Prostate gland (tissue), 2 donors: ENCODE measurements around the gene SYT12. TPM values are rescaled to one million over a fixed set of nuclear protein-coding genes. Genes with fewer than 3 reads are reported as not detected.

Experiments used
- DNase-seq: peaks from one replicate; pipeline ENCODE4 v3.0.0-alpha.2; 2019; ENCODE audit warnings: low spot score
- H3K27ac ChIP-seq, 2 donors: fragments of 200-600 bp; sonication (generic); 2 replicates each; pipeline ENCODE4 v1.5.1; 2017 to 2019
- H3K27me3 ChIP-seq: fragments of 200-600 bp; sonication (generic); replicated peaks from 2 replicates; pipeline ENCODE4 v1.5.1; 2019; ENCODE audit not compliant: insufficient read depth
- H3K36me3 ChIP-seq, 2 donors: fragments of 200-600 bp; sonication (generic); 1 replicate in 1 of 2; 2 replicates in 1 of 2; pipeline versions ENCODE4 v1.5.1 to v1.8.1; 2017 to 2019
- H3K4me1 ChIP-seq: fragments of 200-600 bp; sonication (generic); replicated peaks from 2 replicates; pipeline ENCODE4 v1.5.1; 2019
- H3K4me3 ChIP-seq, 2 donors: fragments of 200-600 bp; sonication (generic); 2 replicates each; pipeline ENCODE4 v1.5.1; 2017 to 2019
- H3K9me3 ChIP-seq: fragments of 200-600 bp; sonication (generic); 2 replicates; pipeline ENCODE4 v1.5.1; 2017
- POLR2A ChIP-seq: fragments of 450-650 bp; IDR thresholded peaks from one replicate; pipeline ENCODE4 v1.6.1; 2016; ENCODE audit warnings: antibody characterized with exemption, mild to moderate bottlenecking
- POLR2AphosphoS5 ChIP-seq: sonication (generic); formaldehyde crosslinking; IDR thresholded peaks from one replicate; pipeline ENCODE4 v1.6.1; 2017; ENCODE audit warnings: antibody characterized with exemption
- WGBS: methylation state at CpG from one replicate; pipeline ENCODE4 v1.1.5; 2018; 5-methylcytosine and 5-hydroxymethylcytosine counted together
- intact Hi-C: fragments of 100-400 bp; cut with DNase I; formaldehyde crosslinking; loops from one replicate; pipeline ENCODE4 v1.14.2; 2022
- total RNA-seq, 2 donors: library from RNA; depleted of rRNA; stranded (reverse); fragments of >200 nt; gene quantifications; one replicate each; pipeline ENCODE4 v1.1.0, GENCODE V29; 2016
- TF ChIP-seq, protein P1 (sequence below), 4 experiments: fragments of 200-600 bp in 2 of 4; fragments of 450-650 bp in 2 of 4; sonication (generic) in 2 of 4; IDR thresholded peaks; 1 replicate in 3 of 4; 2 replicates in 1 of 4; pipeline ENCODE4 v1.5.1; 2016 to 2019; ENCODE audit warnings: antibody characterized with exemption in 4 of 4, mild to moderate bottlenecking in 2 of 4, moderate library complexity in 2 of 4

Gene SYT12
- total RNA-seq, 2 donors from 2014 or later: 2.1 to 3.4 TPM

DNA sequence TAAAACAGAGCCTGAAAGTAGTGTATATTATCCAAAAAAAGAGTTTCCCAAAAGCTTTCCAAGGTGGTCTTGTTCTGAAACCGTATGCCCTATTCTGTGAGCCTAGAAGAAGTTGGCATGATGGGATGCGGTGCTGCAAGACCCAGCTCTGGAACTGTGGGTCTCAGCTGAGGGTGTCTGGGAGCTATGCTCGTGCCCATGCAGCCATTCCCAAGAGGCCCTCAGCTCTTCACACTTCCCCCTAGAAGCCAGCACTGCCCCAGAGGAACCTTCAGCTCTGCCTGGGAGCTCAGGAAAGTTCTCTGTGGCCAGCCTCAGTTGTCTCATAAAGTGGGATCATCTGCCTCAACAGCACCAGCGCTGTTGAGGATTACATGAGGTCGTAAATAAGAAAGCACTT, 6.4 kb upstream of the SYT12 start:
- H3K9me3 ChIP-seq: no peaks in the 10 kb centered on the region
- no peaks in the 10 kb centered on the region for H3K27me3 ChIP-seq
- no peaks in the 10 kb centered on the region for H3K4me1 ChIP-seq
- DNase-seq: no peak
- TF ChIP-seq POLR2A (no peak), POLR2AphosphoS5 (no peak)
- TF ChIP-seq, protein P1, sequence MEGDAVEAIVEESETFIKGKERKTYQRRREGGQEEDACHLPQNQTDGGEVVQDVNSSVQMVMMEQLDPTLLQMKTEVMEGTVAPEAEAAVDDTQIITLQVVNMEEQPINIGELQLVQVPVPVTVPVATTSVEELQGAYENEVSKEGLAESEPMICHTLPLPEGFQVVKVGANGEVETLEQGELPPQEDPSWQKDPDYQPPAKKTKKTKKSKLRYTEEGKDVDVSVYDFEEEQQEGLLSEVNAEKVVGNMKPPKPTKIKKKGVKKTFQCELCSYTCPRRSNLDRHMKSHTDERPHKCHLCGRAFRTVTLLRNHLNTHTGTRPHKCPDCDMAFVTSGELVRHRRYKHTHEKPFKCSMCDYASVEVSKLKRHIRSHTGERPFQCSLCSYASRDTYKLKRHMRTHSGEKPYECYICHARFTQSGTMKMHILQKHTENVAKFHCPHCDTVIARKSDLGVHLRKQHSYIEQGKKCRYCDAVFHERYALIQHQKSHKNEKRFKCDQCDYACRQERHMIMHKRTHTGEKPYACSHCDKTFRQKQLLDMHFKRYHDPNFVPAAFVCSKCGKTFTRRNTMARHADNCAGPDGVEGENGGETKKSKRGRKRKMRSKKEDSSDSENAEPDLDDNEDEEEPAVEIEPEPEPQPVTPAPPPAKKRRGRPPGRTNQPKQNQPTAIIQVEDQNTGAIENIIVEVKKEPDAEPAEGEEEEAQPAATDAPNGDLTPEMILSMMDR (IDR thresholded peaks at IDR 0.05): no peak
- 84% methylated on average over 5 of the region's 5 CpGs for WGBS
- H3K27ac ChIP-seq: no peak overlapping the region
- no peak overlapping the region for H3K4me3 ChIP-seq
- intact Hi-C loops: no loop called here
- no peaks in the 10 kb centered on the region for H3K36me3 ChIP-seq

GRCh38 chr11:67020949-67021348, 2.0 kb upstream of the SYT12 start:
- intact Hi-C loops: no loop called here
- Histone ChIP-seq H3K36me3 (no peaks in the 10 kb centered on the region), H3K4me1 (no peaks in the 10 kb centered on the region), H3K27me3 (no peaks in the 10 kb centered on the region), H3K9me3 (no peaks in the 10 kb centered on the region), H3K4me3 (no peak overlapping the region), H3K27ac (no peak overlapping the region)
- no peak for DNase-seq
- 93% methylated on average over 6 of the region's 6 CpGs for WGBS
- TF ChIP-seq, protein P1 (IDR thresholded peaks at IDR 0.05): no peak
- TF ChIP-seq POLR2A (no peak), POLR2AphosphoS5 (no peak)

GRCh38 chr11:67022341-67022933, 497 bp upstream of the SYT12 start:
- intact Hi-C loops: no loop called here
- TF ChIP-seq POLR2A: no peak
- TF ChIP-seq POLR2AphosphoS5: peak; percentile 70
- Histone ChIP-seq H3K27ac (no peak overlapping the region), H3K4me3 (peak overlapping the region; percentile 28 to 43), H3K27me3 (no peaks in the 10 kb centered on the region), H3K9me3 (no peaks in the 10 kb centered on the region), H3K36me3 (no peaks in the 10 kb centered on the region), H3K4me1 (no peaks in the 10 kb centered on the region)
- WGBS: 9% methylated on average over 20 of the region's 20 CpGs
- DNase-seq: peak; percentile 73

DNA sequence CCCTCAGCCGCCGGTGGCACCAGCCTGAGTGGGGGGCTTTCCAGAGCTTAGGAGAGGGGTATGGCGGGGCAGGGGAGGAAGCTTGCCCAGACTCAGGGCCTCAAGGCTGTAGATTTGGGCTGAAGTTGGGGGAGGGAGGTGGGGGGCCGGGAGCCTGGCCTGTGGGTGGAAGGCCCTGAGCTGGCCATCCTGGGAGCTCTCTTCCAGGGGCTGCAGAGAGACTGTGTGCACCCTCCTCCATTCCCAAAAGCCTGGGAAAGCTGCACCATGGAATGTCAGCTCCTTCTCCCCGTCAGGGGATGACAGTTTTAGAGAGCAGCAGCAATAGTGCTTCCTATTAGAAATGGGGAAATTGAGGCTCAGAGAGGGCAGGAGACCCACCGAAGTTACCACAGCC, 1.0 kb downstream of the SYT12 start:
- no peaks in the 10 kb centered on the region for H3K9me3 ChIP-seq
- intact Hi-C loops: no loop called here
- H3K27me3 ChIP-seq: no peaks in the 10 kb centered on the region
- TF ChIP-seq, protein P1 (IDR thresholded peaks at IDR 0.05): no peak
- no peak for TF ChIP-seq POLR2A
- TF ChIP-seq POLR2AphosphoS5: no peak
- 51% methylated on average over 6 of the region's 6 CpGs for WGBS
- H3K4me3 ChIP-seq: peak overlapping the region in 1 of 2 donors; percentile 43
- no peak for DNase-seq
- no peaks in the 10 kb centered on the region for H3K4me1 ChIP-seq
- H3K27ac ChIP-seq: no peak overlapping the region
- no peaks in the 10 kb centered on the region for H3K36me3 ChIP-seq

DNA sequence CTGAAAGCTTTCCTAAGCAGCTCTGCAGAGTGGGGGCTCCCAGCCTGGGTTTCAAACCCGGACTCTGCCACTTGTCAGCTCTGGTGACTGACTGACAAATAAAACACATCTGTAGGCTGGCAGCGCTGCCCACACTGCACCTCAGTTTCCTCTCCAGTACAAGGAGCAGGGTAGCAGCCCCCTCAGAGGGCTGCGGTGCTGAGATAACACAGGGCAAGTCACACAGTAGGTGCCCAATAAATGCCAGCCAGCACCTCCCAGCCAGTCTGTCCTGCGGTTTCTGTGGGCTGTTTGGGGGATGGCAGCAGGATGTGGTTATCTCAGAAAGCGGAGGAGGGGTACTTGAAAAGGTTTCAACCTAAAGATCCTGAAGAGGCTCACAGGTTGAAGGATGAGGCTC, 1.5 kb downstream of the SYT12 start:
- H3K27me3 ChIP-seq: no peaks in the 10 kb centered on the region
- intact Hi-C loops: no loop called here
- no peak overlapping the region for H3K27ac ChIP-seq
- no peaks in the 10 kb centered on the region for H3K36me3 ChIP-seq
- no peak overlapping the region for H3K4me3 ChIP-seq
- no peak for TF ChIP-seq POLR2AphosphoS5
- TF ChIP-seq, protein P1 (IDR thresholded peaks at IDR 0.05): no peak
- TF ChIP-seq POLR2A: no peak
- no peaks in the 10 kb centered on the region for H3K9me3 ChIP-seq
- WGBS: 78% methylated on average over 5 of the region's 5 CpGs
- no peaks in the 10 kb centered on the region for H3K4me1 ChIP-seq
- DNase-seq: no peak
